Gastrocnemius medialis (tissue), 4 donors: ENCODE results near the gene SPATA32. TPM values are rescaled to one million over a fixed set of nuclear protein-coding genes. Genes with fewer than 3 reads are reported as not detected.

Source experiments
- ATAC-seq, 2 donors: fragments of 150-250 bp; one replicate each; pipeline ENCODE4 v1.9.1; 2016
- DNase-seq, 2 donors: peaks; one replicate each; pipeline ENCODE4 v3.0.0-alpha.2; 2019
- H3K27ac ChIP-seq, 4 donors: fragments of 200-600 bp; sonication (generic); 1 replicate in 1 of 4; 2 replicates in 3 of 4; pipeline ENCODE4 v1.5.1; 2016 to 2018; ENCODE audit warnings: mild to moderate bottlenecking in 2 of 4, moderate library complexity in 1 of 4
- H3K27me3 ChIP-seq, 3 donors: fragments of 200-600 bp; sonication (generic) in 2 of 3; 1 replicate in 1 of 3; 2 replicates in 2 of 3; pipeline versions ENCODE4 v1.5.1 to v1.6.0; 2016 to 2019; ENCODE audit warnings: mild to moderate bottlenecking in 1 of 3, moderate library complexity in 1 of 3
- H3K36me3 ChIP-seq, 2 donors: fragments of 200-600 bp; sonication (generic) in 1 of 2; one replicate each; pipeline ENCODE4 v1.5.1; 2017 to 2018
- H3K4me1 ChIP-seq, 2 donors: fragments of 200-600 bp; sonication (generic) in 1 of 2; one replicate each; pipeline ENCODE4 v1.5.1; 2016 to 2017; ENCODE audit warnings: mild to moderate bottlenecking in 2 of 2
- H3K4me3 ChIP-seq, 4 donors: fragments of 200-600 bp; sonication (generic) in 3 of 4; 1 replicate in 1 of 4; 2 replicates in 3 of 4; pipeline ENCODE4 v1.5.1; 2016 to 2019; ENCODE audit warnings: mild to moderate bottlenecking in 2 of 4
- H3K9me3 ChIP-seq, 3 donors: fragments of 200-600 bp; sonication (generic) in 2 of 3; 1 replicate in 1 of 3; 2 replicates in 2 of 3; pipeline ENCODE4 v1.5.1; 2016 to 2019
- CTCF ChIP-seq, 5 experiments: fragments of 450-650 bp in 3 of 5; fragments of 200-600 bp in 2 of 5; sonication (generic) in 2 of 5; IDR thresholded peaks in 4 of 5; conservative IDR thresholded peaks in 1 of 5; 1 replicate in 4 of 5; 2 replicates in 1 of 5; pipeline ENCODE4 v1.5.1; 2016 to 2019; ENCODE audit warnings: antibody characterized with exemption in 5 of 5, mild to moderate bottlenecking in 3 of 5, moderate library complexity in 3 of 5
- POLR2A ChIP-seq, 2 donors: fragments of 450-650 bp; IDR thresholded peaks; one replicate each; pipeline ENCODE4 v1.6.1; 2017; ENCODE audit warnings: antibody characterized with exemption in 2 of 2, mild to moderate bottlenecking in 2 of 2, moderate library complexity in 2 of 2
- in situ Hi-C, 4 donors: fragments of 200-750 bp; cut with MboI; loops; one replicate each; pipeline versions ENCODE4 v1.15.0 to v1.8.0; 2017; ENCODE audit warnings: low sequenced_read_pairs in 4 of 4
- intact Hi-C: fragments of 100-400 bp; cut with DNase I; formaldehyde crosslinking; loops from one replicate; pipeline ENCODE4 v1.15.1; 2023; ENCODE audit warnings: low total_unique reads
- total RNA-seq, 4 donors: library from RNA; depleted of rRNA; stranded (reverse); fragments of >200 nt; gene quantifications; one replicate each; pipeline versions ENCODE4 v1.1.0 to v1.2.3, GENCODE V29; 2016

The SPATA32 gene
- total RNA-seq, 4 donors from 2014 or later: not detected

DNA sequence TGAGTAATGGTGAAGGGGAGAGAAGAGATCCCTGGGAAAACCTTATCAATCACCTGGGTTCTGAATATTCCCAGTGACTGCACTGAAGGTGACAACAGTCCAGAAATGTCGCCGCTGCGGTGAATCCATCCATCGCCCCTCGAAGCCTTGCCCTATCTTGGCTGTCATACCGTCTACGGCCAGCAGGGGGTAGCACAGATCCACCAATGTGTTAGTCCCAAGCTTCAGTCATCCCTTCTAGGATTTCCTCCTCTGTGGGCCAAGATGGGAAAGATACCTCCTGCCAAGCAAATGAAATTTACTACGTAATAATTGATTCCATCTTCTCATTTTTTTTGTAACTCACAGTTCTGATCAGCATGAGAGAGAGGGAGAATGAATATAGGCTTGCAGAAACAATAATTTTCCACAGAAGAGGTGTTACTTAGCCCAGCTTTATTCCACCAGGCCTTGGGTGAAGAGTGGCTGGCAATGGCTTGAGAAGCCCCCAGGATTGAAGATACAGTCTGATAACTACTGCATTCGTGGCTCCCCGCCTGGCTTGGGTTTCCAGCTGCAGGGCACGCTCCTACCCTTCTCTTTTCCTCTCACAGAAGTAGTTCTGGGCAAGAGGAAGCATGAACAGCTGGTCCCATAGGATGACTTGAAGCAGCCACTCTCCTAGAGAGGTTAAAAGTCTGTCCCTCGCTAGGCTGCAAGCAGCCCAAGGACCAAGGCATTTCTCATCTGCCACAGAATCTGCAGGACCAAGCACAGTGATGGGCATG is 42.8 kb downstream of the SPATA32 start:
- intact Hi-C loops (loop anchor here (1.0 to 2.0 kb wide), 3 partner anchors 16 to 166 kb away; no protein-coding TSS in a partner anchor), in situ Hi-C loops (loop anchor here (5.0 to 25.0 kb wide), 3 partner anchors 166 to 618 kb away; partner anchors contain the start of gene SPPL2C (in 1 of the 4))
- DNase-seq (peak; percentile 60 to 76), ATAC-seq (peak; percentile 83 to 92)
- Histone ChIP-seq H3K4me1 (peaks cover 0 to 4% of the 10 kb centered on the region in 2 donors), H3K27ac (no peak overlapping the region), H3K9me3 (no peaks in the 10 kb centered on the region), H3K4me3 (no peak overlapping the region), H3K36me3 (no peaks in the 10 kb centered on the region), H3K27me3 (peaks cover 0 to 4% (median 0%) of the 10 kb centered on the region in 3 donors)
- TF ChIP-seq CTCF (IDR thresholded peaks at IDR 0.05 in 4 of 5, conservative IDR thresholded peaks at IDR 0.05 in 1 of 5) (peak; percentile 89 to 99 (median 95)), POLR2A (IDR thresholded peaks at IDR 0.05) (no peak)

Other genes starting within 250 kb of the SPATA32 start
- gene DCAKD, start 210.5 kb downstream of the SPATA32 start, total RNA-seq: 10 to 100 TPM in 3 of 4 donors, 1 to 10 TPM in 1; 9.8 to 14.4 (median 12.3) TPM
- gene NMT1, start 200.8 kb downstream of the SPATA32 start, total RNA-seq: 100 to 1,000 TPM in 1 of 4 donors, 10 to 100 TPM in 3; 60.7 to 127 (median 71.5) TPM
- gene PLCD3, start 129.6 kb downstream of the SPATA32 start, total RNA-seq: 100 to 1,000 TPM in 1 of 4 donors, 10 to 100 TPM in 3; 38.6 to 186 (median 75.1) TPM
- 1 to 10 TPM; 2.2 to 3.2 (median 2.5) TPM for gene ACBD4, start 126.4 kb downstream of the SPATA32 start, total RNA-seq
- gene HEXIM1, start 113.6 kb downstream of the SPATA32 start, total RNA-seq: 10 to 100 TPM; 26.3 to 79.6 (median 36.9) TPM
- gene HEXIM2, start 100.2 kb downstream of the SPATA32 start, total RNA-seq: 10 to 100 TPM; 31.4 to 70.8 (median 64.9) TPM
- gene FMNL1, start 40.2 kb downstream of the SPATA32 start, total RNA-seq: 1 to 10 TPM in 3 of 4 donors, under 1 TPM in 1; 0.22 to 5.2 (median 3.0) TPM
- 10 to 100 TPM; 18.0 to 62.8 (median 34.0) TPM for gene MAP3K14, start 54.9 kb upstream of the SPATA32 start, total RNA-seq
- gene ARHGAP27, start 170.8 kb upstream of the SPATA32 start, total RNA-seq: 1 to 10 TPM; 4.2 to 6.0 (median 5.1) TPM
- gene PLEKHM1, start 228.6 kb upstream of the SPATA32 start, total RNA-seq: 10 to 100 TPM; 27.5 to 86.8 (median 31.3) TPM